Gastroesophageal sphincter (tissue), 4 donors: ENCODE data around the gene KLHL6. TPM values are rescaled to one million over a fixed set of nuclear protein-coding genes. Genes with fewer than 3 reads are reported as not detected.

Experiments used
- ATAC-seq: fragments of 150-250 bp; one replicate; pipeline ENCODE4 v1.9.1; 2016; ENCODE audit warnings: mild to moderate bottlenecking, moderate library complexity
- H3K27ac ChIP-seq, 4 donors: fragments of 200-600 bp; sonication (generic) in 3 of 4; 1 replicate in 3 of 4; 2 replicates in 1 of 4; pipeline ENCODE4 v1.5.1; 2016 to 2019
- H3K27me3 ChIP-seq: fragments of 200-600 bp; sonication (generic); one replicate; pipeline ENCODE4 v1.5.1; 2019
- H3K36me3 ChIP-seq, 2 donors: fragments of 200-600 bp; sonication (generic); one replicate each; pipeline ENCODE4 v1.5.1; 2019; ENCODE audit warnings: control low read depth in 1 of 2
- H3K4me1 ChIP-seq, 3 donors: fragments of 200-600 bp; sonication (generic); 1 replicate in 2 of 3; 2 replicates in 1 of 3; pipeline ENCODE4 v1.5.1; 2016 to 2019; ENCODE audit warnings: control low read depth in 2 of 3
- H3K4me3 ChIP-seq, 2 donors: fragments of 200-600 bp; sonication (generic); one replicate each; pipeline ENCODE4 v1.5.1; 2019; ENCODE audit warnings: mild to moderate bottlenecking in 1 of 2, moderate library complexity in 1 of 2
- H3K9me3 ChIP-seq, 3 donors: fragments of 200-600 bp; sonication (generic); one replicate each; pipeline ENCODE4 v1.5.1; 2017 to 2019; ENCODE audit warnings: control low read depth in 2 of 3
- EP300 ChIP-seq: sonication (generic); formaldehyde crosslinking; IDR thresholded peaks from one replicate; pipeline ENCODE4 v1.6.1; 2017; ENCODE audit warnings: antibody characterized with exemption, mild to moderate bottlenecking
- POLR2A ChIP-seq, 2 donors: fragments of 450-650 bp; IDR thresholded peaks; one replicate each; pipeline ENCODE4 v1.6.1; 2017; ENCODE audit warnings: antibody characterized with exemption in 2 of 2, mild to moderate bottlenecking in 2 of 2, moderate library complexity in 1 of 2
- POLR2AphosphoS5 ChIP-seq: sonication (generic); formaldehyde crosslinking; IDR thresholded peaks from one replicate; pipeline ENCODE4 v1.6.1; 2017; ENCODE audit warnings: antibody characterized with exemption
- WGBS, 2 donors: methylation state at CpG; one replicate each; pipeline ENCODE4 v1.1.5; 2018; ENCODE audit warnings: low coverage in 1 of 2; 5-methylcytosine and 5-hydroxymethylcytosine counted together
- total RNA-seq, 4 donors: library from RNA; depleted of rRNA; stranded (reverse); fragments of >200 nt; gene quantifications; one replicate each; pipeline ENCODE4 v1.1.0, GENCODE V29; 2016
- TF ChIP-seq, protein P1 (sequence below), 4 experiments: fragments of 200-600 bp in 2 of 4; fragments of 450-650 bp in 2 of 4; sonication (generic) in 1 of 4; IDR thresholded peaks; one replicate each; pipeline ENCODE4 v1.5.1; 2017 to 2019; ENCODE audit warnings: antibody characterized with exemption in 4 of 4, mild to moderate bottlenecking in 2 of 4, moderate library complexity in 2 of 4

The KLHL6 gene
- total RNA-seq, 4 donors from 2014 or later = 0.62 to 1.9 (median 1.0) TPM

DNA sequence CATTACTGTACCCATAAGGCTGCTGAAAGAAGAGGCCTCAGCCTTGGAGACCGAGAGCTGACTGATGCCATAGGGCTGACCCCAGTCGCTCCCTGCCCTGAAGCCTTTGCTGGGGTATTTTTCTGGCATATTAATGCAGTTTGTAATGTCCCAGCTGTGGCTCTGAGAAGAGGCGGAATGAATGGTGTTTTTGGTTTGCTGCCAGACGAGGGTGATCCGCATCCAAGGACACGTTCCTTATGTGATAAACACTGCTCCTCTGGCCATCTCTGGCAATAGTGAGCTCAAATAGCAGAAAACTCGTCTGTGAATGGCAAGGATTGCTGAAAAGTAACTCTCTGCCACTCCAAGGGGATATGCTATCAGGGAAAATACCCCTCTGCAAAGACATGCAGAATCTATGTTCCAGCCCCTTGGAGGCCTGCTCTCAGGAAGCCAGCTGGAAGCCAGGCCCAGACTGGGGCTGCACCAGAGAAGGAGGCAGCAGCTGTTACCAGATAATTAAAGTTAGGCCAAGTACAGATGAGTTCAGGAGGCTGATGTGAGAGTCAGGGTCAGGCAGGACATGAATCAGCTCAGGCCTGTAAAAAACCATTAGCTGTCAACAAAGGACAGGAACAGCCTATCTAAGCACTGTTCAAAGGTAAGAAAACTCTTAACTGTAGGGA lies 28.9 kb upstream of the KLHL6 start:
- TF ChIP-seq POLR2A (IDR thresholded peaks at IDR 0.05) (no peak), POLR2AphosphoS5 (peak; percentile 54)
- Histone ChIP-seq H3K4me1 (peaks cover 7 to 34% (median 26%) of the 10 kb centered on the region in 3 donors), H3K4me3 (no peak overlapping the region), H3K27ac (peak overlapping the region; percentile 68 to 80 (median 70)), H3K36me3 (no peaks in the 10 kb centered on the region), H3K27me3 (no peaks in the 10 kb centered on the region), H3K9me3 (no peaks in the 10 kb centered on the region)
- 0 to 3% methylated on average over 2 to 5 of the region's 7 CpGs for WGBS, 2 donors
- ATAC-seq = peak; percentile 60

DNA sequence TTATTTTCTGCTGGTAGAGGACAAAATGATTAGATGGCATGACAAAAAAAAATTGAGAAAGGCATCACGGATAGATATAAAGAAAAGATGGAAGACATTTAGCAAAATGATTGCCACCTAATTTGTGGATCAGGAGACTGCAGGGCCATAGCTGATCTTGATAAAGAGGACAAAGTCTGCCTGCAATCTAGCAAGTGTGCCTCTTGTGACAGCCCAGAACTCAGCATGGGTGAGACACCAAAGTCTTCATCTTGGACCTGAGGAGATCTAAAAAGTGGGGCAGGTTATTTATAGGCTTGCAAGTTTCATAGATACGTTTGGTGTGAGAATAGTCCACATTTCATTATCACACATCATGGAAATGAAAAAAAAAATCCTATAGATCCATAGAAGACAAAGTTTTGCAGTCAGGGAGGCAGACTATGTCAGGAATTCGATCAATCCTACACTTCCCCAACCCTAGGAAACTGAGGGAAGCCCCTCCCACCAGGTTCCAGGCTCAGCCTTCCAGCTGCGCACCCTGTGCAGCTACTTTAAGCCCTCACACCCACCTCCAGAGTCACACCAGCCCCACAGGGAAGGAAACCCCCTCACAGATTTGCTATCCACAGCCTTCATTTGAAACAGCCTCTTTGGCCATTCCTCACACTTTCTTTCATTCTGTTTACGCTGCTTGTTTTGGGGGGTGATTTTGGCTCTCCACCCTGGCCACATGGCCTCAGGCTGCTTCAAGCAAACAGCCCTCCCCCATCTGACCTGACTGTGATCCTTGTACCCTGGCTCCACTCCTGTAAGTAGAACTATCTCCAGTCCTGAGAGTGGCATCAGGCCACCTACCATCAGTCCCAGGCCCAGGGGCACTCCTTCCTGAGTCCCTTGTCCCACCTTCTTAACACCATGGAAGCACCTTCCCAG lies 28.1 kb upstream of the KLHL6 start:
- Histone ChIP-seq H3K4me1 (peaks cover 7 to 34% (median 26%) of the 10 kb centered on the region in 3 donors), H3K4me3 (no peak overlapping the region)

GRCh38 chr3:183582161-183582560 lies 26.7 kb upstream of the KLHL6 start:
- WGBS, 2 donors = 80 to 100% methylated on average over 1 of the region's 1 CpG
- TF ChIP-seq, protein P1, sequence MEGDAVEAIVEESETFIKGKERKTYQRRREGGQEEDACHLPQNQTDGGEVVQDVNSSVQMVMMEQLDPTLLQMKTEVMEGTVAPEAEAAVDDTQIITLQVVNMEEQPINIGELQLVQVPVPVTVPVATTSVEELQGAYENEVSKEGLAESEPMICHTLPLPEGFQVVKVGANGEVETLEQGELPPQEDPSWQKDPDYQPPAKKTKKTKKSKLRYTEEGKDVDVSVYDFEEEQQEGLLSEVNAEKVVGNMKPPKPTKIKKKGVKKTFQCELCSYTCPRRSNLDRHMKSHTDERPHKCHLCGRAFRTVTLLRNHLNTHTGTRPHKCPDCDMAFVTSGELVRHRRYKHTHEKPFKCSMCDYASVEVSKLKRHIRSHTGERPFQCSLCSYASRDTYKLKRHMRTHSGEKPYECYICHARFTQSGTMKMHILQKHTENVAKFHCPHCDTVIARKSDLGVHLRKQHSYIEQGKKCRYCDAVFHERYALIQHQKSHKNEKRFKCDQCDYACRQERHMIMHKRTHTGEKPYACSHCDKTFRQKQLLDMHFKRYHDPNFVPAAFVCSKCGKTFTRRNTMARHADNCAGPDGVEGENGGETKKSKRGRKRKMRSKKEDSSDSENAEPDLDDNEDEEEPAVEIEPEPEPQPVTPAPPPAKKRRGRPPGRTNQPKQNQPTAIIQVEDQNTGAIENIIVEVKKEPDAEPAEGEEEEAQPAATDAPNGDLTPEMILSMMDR (IDR thresholded peaks at IDR 0.05) = no peak
- TF ChIP-seq POLR2AphosphoS5 = no peak
- no peak for TF ChIP-seq EP300
- TF ChIP-seq POLR2A (IDR thresholded peaks at IDR 0.05) = no peak
- H3K9me3 ChIP-seq = no peaks in the 10 kb centered on the region
- no peak overlapping the region for H3K4me3 ChIP-seq
- H3K27ac ChIP-seq = no peak overlapping the region
- H3K27me3 ChIP-seq = no peaks in the 10 kb centered on the region
- no peaks in the 10 kb centered on the region for H3K36me3 ChIP-seq
- H3K4me1 ChIP-seq = peaks cover 7 to 34% (median 26%) of the 10 kb centered on the region in 3 donors
- no peak for ATAC-seq

More for the DNA sequence above, 28.1 kb upstream of the KLHL6 start:
- 56 to 83% methylated on average over 4 to 5 of the region's 5 CpGs for WGBS, 2 donors
- ATAC-seq = peak; percentile 2
- H3K27ac ChIP-seq = peak overlapping the region; percentile 31 to 80 (median 69)
- H3K36me3 ChIP-seq = no peaks in the 10 kb centered on the region
- no peaks in the 10 kb centered on the region for H3K9me3 ChIP-seq
- TF ChIP-seq, protein P1 (IDR thresholded peaks at IDR 0.05) = no peak
- TF ChIP-seq POLR2A (IDR thresholded peaks at IDR 0.05) (no peak), EP300 (no peak), POLR2AphosphoS5 (no peak)
- no peaks in the 10 kb centered on the region for H3K27me3 ChIP-seq

DNA sequence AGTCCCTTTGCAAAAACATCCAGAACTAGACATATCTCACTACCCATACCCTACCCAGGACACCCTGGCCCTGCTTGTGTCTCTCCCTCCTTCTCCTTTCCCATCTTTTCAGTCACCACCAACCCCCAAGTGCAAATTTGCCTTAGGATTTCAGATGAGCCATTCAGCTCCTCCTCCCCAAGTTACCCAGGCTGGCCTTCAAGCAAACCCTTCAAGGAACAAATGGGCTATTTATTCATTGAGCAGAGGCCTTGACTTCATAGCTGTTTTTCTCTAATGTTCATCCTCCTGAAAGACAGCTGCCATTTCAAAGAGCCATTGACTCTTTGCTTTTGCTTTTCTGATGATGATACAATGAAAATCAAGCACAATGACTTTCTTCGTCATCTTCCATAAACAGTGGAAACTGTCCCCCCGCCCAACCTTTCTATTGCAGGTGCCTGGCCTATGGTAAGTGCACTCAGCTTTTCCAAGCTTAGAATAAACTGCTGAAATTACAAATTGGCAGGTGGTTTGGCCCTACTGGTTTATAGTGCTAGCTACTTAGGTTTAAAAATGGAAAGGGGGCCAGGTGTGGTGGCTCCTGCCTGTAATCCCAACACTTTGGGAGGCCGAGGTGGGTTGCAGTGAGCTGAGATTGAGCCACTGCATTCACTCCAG lies 26.1 kb upstream of the KLHL6 start:
- 83 to 90% methylated on average over 2 to 3 of the region's 3 CpGs for WGBS, 2 donors
- Histone ChIP-seq H3K9me3 (no peaks in the 10 kb centered on the region), H3K4me3 (no peak overlapping the region), H3K36me3 (no peaks in the 10 kb centered on the region), H3K4me1 (peaks cover 7 to 37% (median 27%) of the 10 kb centered on the region in 3 donors), H3K27me3 (no peaks in the 10 kb centered on the region), H3K27ac (no peak overlapping the region)
- TF ChIP-seq EP300 = no peak
- no peak for TF ChIP-seq POLR2AphosphoS5
- TF ChIP-seq POLR2A (IDR thresholded peaks at IDR 0.05) = no peak
- ATAC-seq = no peak

DNA sequence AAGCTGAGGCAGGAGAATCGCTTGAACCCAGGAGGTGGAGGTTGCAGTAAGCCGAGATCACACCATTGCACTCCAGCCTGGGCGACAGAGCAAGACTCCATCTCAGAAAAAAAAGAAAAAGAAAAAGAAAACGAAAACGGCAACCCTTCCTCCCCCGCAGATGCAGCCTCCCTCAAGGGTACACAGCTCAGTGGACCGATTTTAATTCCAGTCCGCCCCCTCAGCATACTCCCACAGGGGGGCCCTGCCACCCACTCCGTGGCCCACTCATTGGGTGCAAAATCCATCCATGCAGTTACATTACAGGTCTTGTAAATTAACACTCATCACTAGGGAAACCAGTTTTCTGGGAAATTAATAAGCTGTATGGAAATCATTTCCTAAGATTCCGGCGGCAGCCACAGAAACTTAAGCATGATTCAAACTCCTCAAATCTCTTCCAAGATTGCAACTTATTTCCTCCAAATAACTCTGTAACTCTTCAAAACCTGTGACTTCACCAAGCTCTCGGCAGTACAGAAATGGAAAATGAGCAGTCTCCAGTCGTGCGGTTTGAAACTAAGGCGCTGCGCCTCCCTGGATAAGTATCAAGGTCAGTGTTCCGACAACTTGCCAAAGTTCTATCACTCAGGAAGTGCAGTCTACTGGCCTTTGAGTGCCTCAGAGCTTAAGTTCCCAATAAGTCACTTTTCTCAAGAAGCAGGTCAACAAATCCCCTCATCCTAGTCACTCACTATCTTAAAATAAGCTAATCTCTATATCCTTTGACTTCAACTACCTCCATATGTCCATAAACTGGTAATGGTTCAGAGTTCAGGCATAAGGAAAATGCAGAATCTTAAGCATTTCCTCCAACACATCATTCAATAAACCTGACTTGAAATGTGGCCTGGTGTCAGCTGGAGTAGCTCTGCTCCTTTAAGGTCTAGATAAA lies 24.7 kb upstream of the KLHL6 start:
- peaks cover 7 to 41% (median 28%) of the 10 kb centered on the region in 3 donors for H3K4me1 ChIP-seq
- H3K4me3 ChIP-seq = no peak overlapping the region
- WGBS, 2 donors = 39 to 56% methylated on average over 13 to 14 of the region's 17 CpGs

More for the DNA sequence above, 24.7 kb upstream of the KLHL6 start:
- H3K27me3 ChIP-seq = no peaks in the 10 kb centered on the region
- H3K27ac ChIP-seq = peak overlapping the region in 3 of 4 donors; percentile 5 to 36 (median 13)
- ATAC-seq = peak; percentile 40
- TF ChIP-seq POLR2AphosphoS5 (no peak), POLR2A (IDR thresholded peaks at IDR 0.05) (no peak), EP300 (no peak)
- TF ChIP-seq, protein P1 (IDR thresholded peaks at IDR 0.05) = no peak
- H3K9me3 ChIP-seq = no peaks in the 10 kb centered on the region
- no peaks in the 10 kb centered on the region for H3K36me3 ChIP-seq
